Aorta (tissue), 5 donors: Measurements from ENCODE around the gene ELP4. TPM values are rescaled to one million over a fixed set of nuclear protein-coding genes. Genes with fewer than 3 reads are reported as not detected.
"Not testable (repeated sequence)": the region's sequence is repeated elsewhere in the genome, so short reads cannot be mapped to it uniquely, and the experiment has no call there.

Experiments used
- ATAC-seq: fragments of 200-7000 bp; cut with Tn5 transposase; one replicate; pipeline ENCODE4 v1.9.1; 2022; ENCODE audit warnings: moderate library complexity; ENCODE audit not compliant: low FRiP score
- DNase-seq, 2 donors: peaks; one replicate each; pipeline ENCODE4 v3.0.0-alpha.2; 2020
- H3K27ac ChIP-seq, 2 donors: one replicate each; pipeline ENCODE4 v1.5.1; 2013; ENCODE audit warnings: low read length in 2 of 2, mild to moderate bottlenecking in 2 of 2, moderate library complexity in 2 of 2, control low read depth in 1 of 2, inconsistent platforms in 1 of 2, low read depth in 1 of 2
- H3K27me3 ChIP-seq, 2 donors: one replicate each; pipeline ENCODE4 v1.6.1; 2013; ENCODE audit warnings: control low read depth in 1 of 2, low read length in 1 of 2, mild to moderate bottlenecking in 1 of 2, moderate library complexity in 1 of 2; ENCODE audit not compliant: insufficient read depth in 2 of 2, control insufficient read depth in 1 of 2
- H3K36me3 ChIP-seq, 2 donors: one replicate each; pipeline ENCODE4 v1.6.1; 2013; ENCODE audit warnings: control low read depth in 1 of 2, low read length in 1 of 2, mild to moderate bottlenecking in 1 of 2; ENCODE audit not compliant: insufficient read depth in 2 of 2, control insufficient read depth in 1 of 2
- H3K4me1 ChIP-seq, 2 donors: one replicate each; pipeline ENCODE4 v1.6.1; 2013; ENCODE audit warnings: low read length in 2 of 2, control low read depth in 1 of 2, mild to moderate bottlenecking in 1 of 2, moderate library complexity in 1 of 2; ENCODE audit not compliant: insufficient read depth in 2 of 2, control insufficient read depth in 1 of 2
- H3K4me3 ChIP-seq, 2 donors: one replicate each; pipeline ENCODE4 v1.5.1; 2013; ENCODE audit warnings: low read length in 2 of 2, control low read depth in 1 of 2, mild to moderate bottlenecking in 1 of 2
- H3K9me3 ChIP-seq: one replicate; pipeline ENCODE4 v1.6.1; 2013; ENCODE audit warnings: mild to moderate bottlenecking, low read length; ENCODE audit not compliant: control insufficient read depth
- WGBS, 2 donors: extraction: QIAGEN DNeasy Blood & Tissue Kit; methylation state at CpG; one replicate each; pipeline ENCODE4 v1.1.7; 2013; 5-methylcytosine and 5-hydroxymethylcytosine counted together
- intact Hi-C, 2 donors: fragments of 100-400 bp; cut with DNase I; formaldehyde crosslinking; loops; one replicate each; pipeline versions ENCODE4 v1.14.2 to v1.15.0; 2022
- polyA plus RNA-seq, 2 donors: library from polyadenylated mRNA; stranded (reverse); fragments of 200-250 nt; gene quantifications; one replicate each; pipeline ENCODE4 v1.2.3, GENCODE V29; 2013
- total RNA-seq, 2 donors: library from RNA; stranded (reverse); fragmentation: NEBNext Ultra II Directional; extraction: Animal tissue kit (Norgen Biotek cat#: 25700); gene quantifications; one replicate each; pipeline ENCODE4 v1.2.1, GENCODE V29; 2021
- donor health status: healthy with polysubstance abuse.
- donor health status: Bipolar disorder and iron deficiency.
- donor health status: DM: no; HTN: no; CAD: no.
- donor health status: DM: no; HTN: no; CAD: no.
- donor health status: DM: yes; HTN: yes; CAD: no.

The ELP4 gene
- total and polyA plus RNA-seq, 4 donors: 6.8 to 17.9 (median 11.4) TPM

GRCh38 chr11:31656051-31656450, 146.5 kb downstream of the ELP4 start:
- intact Hi-C loops: no loop called here
- no peaks in the 10 kb centered on the region for H3K27me3 ChIP-seq
- no peak overlapping the region for H3K27ac ChIP-seq
- H3K4me1 ChIP-seq: peaks cover 0 to 4% of the 10 kb centered on the region in 2 donors
- peaks cover 0 to 3% of the 10 kb centered on the region in 2 donors for H3K36me3 ChIP-seq
- 58 to 73% methylated on average over 1 of the region's 1 CpG for WGBS, 2 donors
- no peaks in the 10 kb centered on the region for H3K9me3 ChIP-seq
- DNase-seq: no peak
- no peak overlapping the region for H3K4me3 ChIP-seq
- ATAC-seq: no peak

- no peak overlapping the region for H3K27ac ChIP-seq
- no peaks in the 10 kb centered on the region for H3K36me3 ChIP-seq
- H3K9me3 ChIP-seq: no peaks in the 10 kb centered on the region
- ATAC-seq (no peak), DNase-seq (no peak)
- no peaks in the 10 kb centered on the region for H3K27me3 ChIP-seq
- intact Hi-C loops: no loop called here
- WGBS, 2 donors: 94% methylated on average over 1 of the region's 1 CpG
- H3K4me1 ChIP-seq: peaks cover 0 to 4% of the 10 kb centered on the region in 2 donors
- H3K4me3 ChIP-seq: no peak overlapping the region
Observed at GRCh38 chr11:31657091-31657490, 147.5 kb downstream of the ELP4 start.

GRCh38 chr11:31664129-31664528, 154.6 kb downstream of the ELP4 start:
- 79 to 81% methylated on average over 3 of the region's 3 CpGs for WGBS, 2 donors
- no peaks in the 10 kb centered on the region for H3K36me3 ChIP-seq
- no peak overlapping the region for H3K27ac ChIP-seq
- H3K4me3 ChIP-seq: no peak overlapping the region
- intact Hi-C loops: no loop called here
- no peaks in the 10 kb centered on the region for H3K27me3 ChIP-seq
- ATAC-seq: no peak
- no peaks in the 10 kb centered on the region for H3K4me1 ChIP-seq
- DNase-seq: no peak
- H3K9me3 ChIP-seq: no peaks in the 10 kb centered on the region

GRCh38 chr11:31664954-31665353, 155.4 kb downstream of the ELP4 start:
- Histone ChIP-seq H3K4me3 (no peak overlapping the region), H3K27ac (no peak overlapping the region), H3K4me1 (no peaks in the 10 kb centered on the region), H3K9me3 (no peaks in the 10 kb centered on the region), H3K27me3 (no peaks in the 10 kb centered on the region), H3K36me3 (no peaks in the 10 kb centered on the region)
- ATAC-seq (no peak), DNase-seq (no peak)
- WGBS, 2 donors: 91 to 97% methylated on average over 3 of the region's 3 CpGs
- intact Hi-C loops: no loop called here

GRCh38 chr11:31671681-31672080, 162.1 kb downstream of the ELP4 start:
- Histone ChIP-seq H3K27ac (no peak overlapping the region), H3K4me3 (no peak overlapping the region), H3K4me1 (no peaks in the 10 kb centered on the region), H3K9me3 (no peaks in the 10 kb centered on the region), H3K27me3 (no peaks in the 10 kb centered on the region), H3K36me3 (no peaks in the 10 kb centered on the region)
- intact Hi-C loops: no loop called here
- WGBS, 2 donors: 56 to 73% methylated on average over 2 of the region's 2 CpGs
- ATAC-seq (no peak), DNase-seq (no peak)

GRCh38 chr11:31673108-31673507, 163.5 kb downstream of the ELP4 start:
- intact Hi-C loops, ATAC-seq, H3K27ac ChIP-seq, H3K27me3 ChIP-seq, DNase-seq, H3K4me3 ChIP-seq, H3K4me1 ChIP-seq, H3K9me3 ChIP-seq, H3K36me3 ChIP-seq: not testable (repeated sequence)
- 95 to 98% methylated on average over 3 of the region's 3 CpGs for WGBS, 2 donors

GRCh38 chr11:31676280-31676982, 166.9 kb downstream of the ELP4 start:
- Histone ChIP-seq H3K4me3 (no peak overlapping the region), H3K4me1 (no peaks in the 10 kb centered on the region), H3K27me3 (no peaks in the 10 kb centered on the region), H3K36me3 (no peaks in the 10 kb centered on the region), H3K9me3 (no peaks in the 10 kb centered on the region), H3K27ac (no peak overlapping the region)
- 86 to 92% methylated on average over 1 of the region's 1 CpG for WGBS, 2 donors
- intact Hi-C loops: no loop called here
- DNase-seq (no peak), ATAC-seq (no peak)

GRCh38 chr11:31680770-31681169, 171.2 kb downstream of the ELP4 start:
- no peak overlapping the region for H3K4me3 ChIP-seq
- no peak overlapping the region for H3K27ac ChIP-seq
- DNase-seq (no peak), ATAC-seq (no peak)
- intact Hi-C loops: no loop called here
- no peaks in the 10 kb centered on the region for H3K36me3 ChIP-seq
- H3K9me3 ChIP-seq: no peaks in the 10 kb centered on the region
- 96 to 99% methylated on average over 3 of the region's 3 CpGs for WGBS, 2 donors
- H3K4me1 ChIP-seq: no peaks in the 10 kb centered on the region
- H3K27me3 ChIP-seq: no peaks in the 10 kb centered on the region

GRCh38 chr11:31687256-31687655, 177.7 kb downstream of the ELP4 start:
- Histone ChIP-seq H3K4me3 (no peak overlapping the region), H3K9me3 (no peaks in the 10 kb centered on the region), H3K27me3 (no peaks in the 10 kb centered on the region), H3K27ac (no peak overlapping the region), H3K4me1 (no peaks in the 10 kb centered on the region), H3K36me3 (no peaks in the 10 kb centered on the region)
- no peak for ATAC-seq
- DNase-seq: no peak
- intact Hi-C loops: no loop called here
- WGBS, 2 donors: 96 to 97% methylated on average over 1 of the region's 1 CpG
